ENCODE measurements around the gene DNASE1L2.
"Not testable (repeated sequence)": the region's sequence is repeated elsewhere in the genome, so short reads cannot be mapped to it uniquely, and the experiment has no call there.

The DNASE1L2 gene

GRCh38 chr16:2196981-2197511 is 39.2 kb upstream of the DNASE1L2 start:
- no peak for TF ChIP-seq CTCF (IDR thresholded peaks at IDR 0.05; ENCODE audit: low read depth, low read length, missing control alignments)
- no peak for DNase-seq (ENCODE audit: low read depth)
- H3K4me3 ChIP-seq (ENCODE audit: low read depth, low read length), result no peak overlapping the region

- no peak overlapping the region for H3K4me3 ChIP-seq (ENCODE audit: low read depth, low read length)
- DNase-seq (ENCODE audit: low read depth), result no peak
These were observed 38.5 kb upstream of the DNASE1L2 start for GRCh38 chr16:2197765-2198164.

GRCh38 chr16:2198283-2198682 is 38.0 kb upstream of the DNASE1L2 start:
- no peak for TF ChIP-seq CTCF (IDR thresholded peaks at IDR 0.05; ENCODE audit: low read depth, low read length, missing control alignments)
- H3K4me3 ChIP-seq (ENCODE audit: low read depth, low read length), result no peak overlapping the region
- DNase-seq (ENCODE audit: low read depth), result no peak

More at GRCh38 chr16:2197765-2198164, 38.5 kb upstream of the DNASE1L2 start:
- no peak for TF ChIP-seq CTCF (IDR thresholded peaks at IDR 0.05; ENCODE audit: low read depth, low read length, missing control alignments)

GRCh38 chr16:2199095-2199494 is 37.1 kb upstream of the DNASE1L2 start:
- no peak overlapping the region for H3K4me3 ChIP-seq (ENCODE audit: low read depth, low read length)
- no peak for DNase-seq (ENCODE audit: low read depth)
- no peak for TF ChIP-seq CTCF (IDR thresholded peaks at IDR 0.05; ENCODE audit: low read depth, low read length, missing control alignments)

GRCh38 chr16:2199621-2200139 is 36.6 kb upstream of the DNASE1L2 start:
- no peak for TF ChIP-seq CTCF (IDR thresholded peaks at IDR 0.05; ENCODE audit: low read depth, low read length, missing control alignments)
- no peak overlapping the region for H3K4me3 ChIP-seq (ENCODE audit: low read depth, low read length)
- DNase-seq (ENCODE audit: low read depth), result no peak

GRCh38 chr16:2200313-2200712 is 35.9 kb upstream of the DNASE1L2 start:
- TF ChIP-seq CTCF (IDR thresholded peaks at IDR 0.05; ENCODE audit: low read depth, low read length, missing control alignments), result no peak
- H3K4me3 ChIP-seq (ENCODE audit: low read depth, low read length), result no peak overlapping the region
- no peak for DNase-seq (ENCODE audit: low read depth)

GRCh38 chr16:2203119-2203688 is 33.0 kb upstream of the DNASE1L2 start:
- H3K4me3 ChIP-seq (ENCODE audit: low read depth, low read length); DNase-seq (ENCODE audit: low read depth): not testable (repeated sequence)
